NCI-H748 treated with DMSO at 0.1 percent for 48 hours (cell line): ENCODE data around the gene WHRN.

Experiments used
- DNase-seq: peaks from one replicate; lab custom pipeline; 2025; lab: John Stamatoyannopoulos, UW

Gene WHRN

GRCh38 chr9:114448706-114449105, 56.6 kb downstream of the WHRN start:
- no peak for DNase-seq

- no peak for DNase-seq
These were observed 58.4 kb downstream of the WHRN start for GRCh38 chr9:114446672-114447450.

GRCh38 chr9:114446036-114446435, 59.2 kb downstream of the WHRN start:
- no peak for DNase-seq

DNA sequence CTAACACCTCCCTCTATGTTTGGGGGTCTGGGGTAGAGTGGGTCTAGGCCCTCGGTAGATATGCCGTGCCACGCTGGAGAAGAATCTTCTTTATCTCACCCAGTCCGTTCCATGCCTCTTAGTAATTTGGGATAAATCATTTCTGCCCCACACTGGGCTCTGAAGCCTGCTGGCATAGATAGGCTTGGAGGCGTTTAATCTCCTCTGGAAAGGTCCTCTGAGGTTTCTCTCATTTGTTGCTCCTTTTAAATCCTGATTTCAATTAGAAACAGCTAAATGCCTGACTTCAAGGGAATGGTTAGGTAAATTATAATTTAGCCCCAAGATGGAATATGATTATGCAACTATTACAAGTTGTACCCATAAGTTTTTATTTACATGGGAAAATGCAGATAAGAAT, 59.7 kb downstream of the WHRN start:
- no peak for DNase-seq

DNA sequence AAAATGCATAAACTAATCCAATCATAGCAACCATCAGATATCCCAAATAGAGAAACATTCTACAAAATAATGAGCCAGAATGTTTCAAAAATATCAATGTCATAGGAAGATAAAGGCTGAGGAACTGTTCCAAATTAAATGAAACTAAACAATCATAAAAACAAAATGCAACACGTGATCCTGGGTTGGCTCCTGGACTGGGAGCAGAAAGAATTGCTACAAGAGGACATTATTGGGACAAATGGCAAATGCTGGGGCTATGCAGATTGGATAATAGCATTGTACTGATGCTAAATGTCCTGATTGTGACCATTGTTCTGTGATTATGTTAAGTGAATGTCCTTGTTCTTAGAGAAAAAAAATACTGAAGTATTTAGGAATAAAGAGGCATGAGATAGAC, 63.3 kb downstream of the WHRN start:
- no peak for DNase-seq

DNA sequence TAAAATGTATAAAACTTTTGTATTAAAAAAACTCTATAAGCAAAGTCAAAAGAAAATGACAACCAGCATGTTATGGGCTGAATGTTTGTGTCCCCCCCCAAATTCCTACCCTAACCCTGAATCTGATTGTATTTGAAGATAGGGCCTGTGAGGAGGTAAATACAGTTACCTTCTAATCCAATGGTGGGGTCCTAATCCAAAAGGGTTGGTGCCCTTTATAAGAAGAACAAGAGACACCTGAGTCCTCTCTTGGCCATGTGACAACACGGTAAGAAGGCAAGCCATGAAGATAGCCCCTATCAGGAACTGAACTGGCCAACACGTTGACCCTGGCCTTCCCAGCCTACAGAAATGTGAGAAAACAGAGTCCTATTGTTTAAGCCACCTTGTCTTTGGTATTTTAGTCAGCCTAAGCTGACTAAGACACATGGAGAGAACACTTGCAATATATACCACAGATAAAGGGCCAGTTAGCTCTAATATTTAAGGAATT, 67.8 kb downstream of the WHRN start:
- DNase-seq, result no peak

DNA sequence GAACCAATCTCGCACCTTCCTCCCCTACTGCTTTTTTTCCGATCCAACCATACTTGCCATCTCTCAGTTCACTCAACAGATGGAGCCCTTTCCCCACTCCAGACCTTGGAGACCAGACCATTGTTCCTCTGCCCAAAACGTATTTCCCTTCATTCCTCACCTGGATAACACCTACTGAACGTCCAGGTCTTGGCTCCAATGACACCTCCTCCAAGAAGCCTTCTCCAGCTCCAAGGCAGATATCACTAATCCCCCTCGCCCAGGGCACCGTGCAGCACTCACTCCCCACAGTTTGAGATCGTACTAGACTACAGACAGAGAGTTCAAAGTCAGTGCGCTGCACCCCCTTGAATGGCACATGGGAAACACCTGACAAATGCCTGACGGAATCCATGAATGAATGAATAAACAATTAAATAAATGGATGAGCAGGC, 70.4 kb downstream of the WHRN start:
- DNase-seq, result peak; percentile 19

DNA sequence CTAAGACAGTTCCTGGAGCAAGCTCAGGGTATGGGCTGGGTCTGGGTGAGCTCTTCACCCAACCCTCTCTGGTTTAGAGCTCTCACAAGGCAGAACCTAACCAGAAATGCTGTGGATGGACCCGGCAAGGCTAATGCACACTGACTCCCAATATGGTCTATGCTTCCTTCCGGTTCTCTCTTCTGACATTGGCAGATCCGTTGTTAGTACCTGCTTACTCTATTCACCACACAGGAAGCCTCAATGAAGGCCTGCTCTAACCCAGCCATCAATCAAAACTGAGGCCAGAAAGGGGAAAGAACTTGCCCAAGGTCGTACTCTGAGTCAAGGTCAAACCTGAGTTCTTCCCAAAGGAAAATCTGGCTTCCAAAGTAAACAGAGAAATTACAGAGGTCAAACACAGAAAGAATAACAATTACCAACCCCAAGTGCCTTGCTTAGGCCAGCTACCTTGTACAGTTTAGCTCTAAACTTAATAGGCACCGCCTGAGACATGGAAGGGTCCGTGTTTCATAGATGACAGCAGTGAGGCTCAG, 71.5 kb downstream of the WHRN start:
- no peak for DNase-seq

DNA sequence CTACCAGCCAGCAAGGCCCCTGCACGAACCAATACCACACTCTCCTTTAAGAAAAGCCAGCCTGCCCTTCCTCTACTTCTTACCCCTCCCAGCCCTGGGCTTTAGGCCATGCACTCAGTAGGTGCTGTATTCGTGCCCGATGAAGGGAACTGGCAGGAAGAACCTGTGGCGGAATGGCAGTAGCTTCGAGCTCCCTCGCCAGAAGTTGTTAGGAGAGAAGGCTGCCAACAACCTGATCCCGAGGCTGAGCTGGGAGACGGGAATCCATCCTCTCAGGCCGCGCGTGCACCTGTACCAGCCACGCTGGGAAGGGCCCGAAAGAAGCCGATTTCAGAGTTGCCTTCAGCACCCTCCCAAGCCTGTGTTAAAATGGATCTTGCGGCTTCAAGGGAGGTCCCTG, 72.2 kb downstream of the WHRN start:
- DNase-seq, result no peak

DNA sequence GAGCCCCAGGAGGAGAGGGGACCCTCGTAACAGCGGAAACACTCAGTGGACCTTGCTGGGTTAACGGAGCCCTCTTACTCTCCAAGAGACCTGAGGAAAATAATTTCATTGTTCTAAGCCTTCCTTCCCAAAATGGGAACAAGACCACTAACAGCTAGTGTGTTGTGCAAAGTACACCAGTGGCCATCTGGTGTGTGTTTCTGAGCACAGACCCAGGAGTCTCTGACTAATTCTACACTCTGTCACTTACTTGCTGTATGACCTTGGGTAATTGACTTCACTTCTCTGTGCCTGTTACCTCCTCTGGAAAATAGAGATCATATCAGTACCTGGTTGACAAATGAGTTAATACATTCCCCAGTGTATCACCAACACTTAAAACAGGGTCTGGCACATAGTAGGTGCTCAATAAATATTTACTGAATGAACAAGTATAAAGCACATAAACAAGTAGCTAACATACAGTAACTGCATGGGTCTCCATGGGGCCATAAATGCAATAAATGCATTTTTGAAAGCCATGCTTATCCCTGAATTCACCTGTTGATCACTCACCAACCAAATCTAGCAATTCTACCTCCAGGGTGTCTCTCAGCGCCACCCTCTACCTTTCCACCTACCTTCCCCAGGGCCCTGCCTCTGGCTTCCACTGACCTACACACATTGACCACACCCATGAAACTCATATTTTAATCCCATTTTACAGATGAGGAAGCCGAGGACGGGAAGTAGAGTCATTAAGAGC, 72.8 kb downstream of the WHRN start:
- no peak for DNase-seq

GRCh38 chr9:114431770-114432169, 73.5 kb downstream of the WHRN start:
- DNase-seq, result no peak

DNA sequence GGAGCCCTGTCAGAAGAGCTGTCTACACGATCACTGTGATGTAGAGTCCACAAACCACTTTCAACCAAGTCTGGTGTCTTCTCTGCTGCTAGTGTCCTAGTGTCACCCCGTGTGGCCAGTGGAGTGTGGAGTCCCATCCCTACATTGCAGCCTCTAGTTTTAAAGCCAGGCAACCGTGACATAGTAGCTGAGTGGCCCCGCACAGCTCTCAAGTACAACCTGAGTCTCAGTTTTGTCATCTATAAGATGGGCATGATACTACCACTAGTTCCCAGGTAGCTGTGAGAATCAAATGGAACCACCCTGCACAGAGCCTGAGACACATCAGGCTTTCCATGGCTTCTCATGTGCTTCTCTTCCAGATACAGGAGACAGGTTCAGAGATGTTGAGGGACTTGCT, 74.3 kb downstream of the WHRN start:
- no peak for DNase-seq

GRCh38 chr9:114430457-114430856, 74.8 kb downstream of the WHRN start:
- DNase-seq, result no peak

DNA sequence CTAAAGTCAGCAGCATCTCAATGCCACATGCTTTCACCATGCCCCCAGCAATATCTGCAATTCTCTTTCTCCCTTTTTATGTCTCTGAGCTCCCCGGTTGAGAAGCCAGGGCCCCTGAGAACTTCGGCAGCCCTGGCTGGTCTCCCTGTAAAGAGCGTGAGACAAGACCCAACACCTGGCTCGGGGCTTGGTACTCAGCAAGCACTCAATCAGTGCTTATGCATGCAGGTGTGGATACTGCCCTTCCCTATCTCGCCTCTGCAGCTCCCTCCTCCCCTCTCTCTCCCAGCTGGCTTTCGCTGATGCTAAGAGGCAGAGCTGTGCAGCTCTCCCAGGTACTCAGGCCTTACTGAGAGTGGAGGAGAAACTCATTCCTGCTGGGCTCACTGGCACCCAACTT, 75.8 kb downstream of the WHRN start:
- no peak for DNase-seq

- no peak for DNase-seq
These were observed 76.8 kb downstream of the WHRN start for GRCh38 chr9:114428466-114428865.

- DNase-seq, result no peak
These were observed 77.6 kb downstream of the WHRN start for GRCh38 chr9:114427644-114428043.

GRCh38 chr9:114426046-114426948, 79.0 kb downstream of the WHRN start:
- no peak for DNase-seq

DNA sequence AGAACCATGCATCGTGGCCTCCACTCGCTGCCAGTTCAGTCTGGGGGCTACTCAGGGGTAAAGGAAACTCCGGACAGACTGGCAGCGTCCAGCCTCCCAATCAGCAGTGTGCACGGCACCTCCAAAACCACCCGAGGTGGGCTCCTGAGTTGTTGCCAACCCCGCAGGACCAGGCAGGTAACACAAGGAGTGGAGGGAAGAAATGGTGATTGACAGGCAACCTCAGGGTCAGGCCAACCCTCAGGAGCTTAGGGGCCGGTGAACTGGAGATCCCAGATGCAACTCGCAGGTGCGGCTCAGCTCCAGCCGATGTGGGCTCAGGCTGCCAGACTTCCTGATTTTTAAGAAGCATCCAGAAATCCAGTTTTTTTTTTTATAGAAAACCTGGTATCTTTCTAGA, 80.1 kb downstream of the WHRN start:
- DNase-seq, result no peak

GRCh38 chr9:114424126-114424525, 81.1 kb downstream of the WHRN start:
- no peak for DNase-seq

GRCh38 chr9:114423181-114423580, 82.1 kb downstream of the WHRN start:
- no peak for DNase-seq

GRCh38 chr9:114421147-114421546, 84.1 kb downstream of the WHRN start:
- DNase-seq, result no peak

- DNase-seq, result no peak
These were observed 85.5 kb downstream of the WHRN start for GRCh38 chr9:114419796-114420195.
